Activated CD8-positive, alpha-beta memory T cell treated with anti-CD3 and anti-CD28 coated beads, Interleukin-2, amount 50 U/mL, for 24 hours (primary cell): Measurements from ENCODE around the gene STPG1.
A peak's percentile ranks its signal among the peaks of the same experiment; 100 is the strongest.
"Not testable (repeated sequence)": the region's sequence is repeated elsewhere in the genome, so short reads cannot be mapped to it uniquely, and the experiment has no call there.

Source experiments
- DNase-seq: peaks from one replicate; pipeline ENCODE4 v3.0.0-alpha.2; 2020; ENCODE audit errors: extremely low read depth

STPG1 gene

DNA sequence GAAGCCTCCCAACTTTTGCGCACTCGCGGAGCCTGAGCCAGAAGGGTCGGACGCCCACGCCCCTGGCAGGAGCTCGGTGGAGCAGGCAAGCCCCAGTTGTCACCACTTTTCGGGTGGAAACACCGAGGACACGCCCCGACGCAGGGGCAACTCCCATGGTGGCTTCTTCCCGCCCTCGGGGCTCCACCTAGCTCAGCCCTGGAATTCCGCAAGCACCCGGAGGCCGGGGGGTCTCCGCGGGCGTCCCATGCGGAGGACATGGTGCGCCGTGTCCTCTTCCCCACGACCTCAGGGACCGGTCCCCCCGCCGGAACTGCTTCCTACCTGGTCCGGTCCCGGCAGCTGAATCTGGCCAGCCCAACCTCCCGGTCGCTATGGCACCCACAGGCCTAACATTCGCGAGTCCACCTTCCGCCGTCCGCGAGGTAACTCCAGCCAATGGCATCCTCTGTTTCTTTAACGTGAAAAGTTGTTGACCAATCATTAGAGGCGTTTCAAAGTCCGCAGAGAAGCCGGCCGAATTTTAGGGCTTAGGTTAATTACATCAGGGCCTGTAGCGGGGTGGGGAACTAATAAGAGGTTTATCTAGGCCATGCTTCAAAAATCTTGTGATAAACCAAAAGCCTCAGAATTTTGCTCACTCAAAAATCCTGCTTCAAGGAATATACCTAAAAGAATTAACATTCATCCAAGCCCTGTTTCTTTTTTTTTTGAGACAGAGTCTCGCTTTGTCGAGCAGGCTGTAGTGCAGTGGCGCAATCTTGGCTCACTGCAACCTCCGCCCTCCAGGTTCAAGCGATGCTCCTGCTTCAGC lies at the start of gene STPG1:
Gene STPG1 (minus strand): TSS at position 433 of the 814 bp plus-strand sequence. CDS start 12,394 bp downstream, outside the sequence.
- DNase-seq: peak; percentile 37

- DNase-seq: not testable (repeated sequence)
These were observed 48.5 kb upstream of the STPG1 start for GRCh38 chr1:24462128-24462527.

DNA sequence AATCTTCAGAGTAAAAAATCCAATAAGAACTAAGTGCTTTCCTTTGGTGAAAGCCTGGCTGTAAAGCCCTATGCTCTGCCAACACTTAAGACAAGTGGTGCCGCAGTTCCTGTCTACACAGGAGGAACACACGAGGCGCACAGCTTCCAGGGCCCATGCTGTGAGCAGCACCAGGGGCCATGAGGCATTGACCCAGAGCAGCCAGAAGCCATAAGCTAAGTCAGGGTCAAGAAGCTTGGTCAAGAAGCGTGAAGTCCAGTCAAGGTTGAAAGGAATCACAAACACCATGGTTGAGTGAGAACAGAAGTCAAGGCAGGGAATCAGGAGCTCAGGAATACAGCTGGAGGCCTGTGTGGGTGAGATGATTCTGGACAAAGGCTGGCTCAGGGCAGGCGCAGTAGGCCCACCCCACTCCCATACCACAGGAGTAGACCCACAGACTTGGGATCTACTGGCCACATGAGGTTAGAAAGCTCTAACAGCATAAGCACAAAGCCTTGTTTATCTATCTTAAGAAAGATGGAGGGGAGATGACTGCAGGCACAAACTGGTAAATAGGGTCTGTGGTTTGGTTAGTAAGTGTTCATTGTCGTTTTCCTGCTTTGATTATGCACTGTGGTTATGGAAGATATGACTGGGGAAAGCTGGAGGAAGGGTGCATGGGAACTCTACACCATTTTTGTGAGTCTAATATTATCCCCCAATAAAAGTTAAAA lies 46.1 kb upstream of the STPG1 start:
- DNase-seq: no peak

- no peak for DNase-seq
These were observed 44.3 kb upstream of the STPG1 start for GRCh38 chr1:24457866-24458265.

DNA sequence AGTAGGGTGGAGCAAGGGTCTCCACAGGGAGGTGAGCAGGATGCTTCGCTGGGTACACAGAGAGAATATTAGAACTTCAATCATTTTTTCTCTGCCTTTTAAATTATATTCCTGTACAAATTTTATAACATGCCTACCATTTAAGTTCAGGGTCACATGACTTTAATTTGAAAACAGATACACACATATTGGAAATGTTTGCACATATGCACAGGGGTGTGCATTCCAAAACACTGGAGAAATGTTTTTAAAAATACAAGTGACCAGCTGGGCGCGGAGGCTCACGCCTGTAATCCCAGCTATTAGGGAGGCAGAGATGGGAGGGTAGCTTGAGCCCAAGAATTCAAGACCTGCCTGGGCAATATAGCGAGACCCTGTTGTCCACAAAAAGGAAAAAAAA lies 41.7 kb upstream of the STPG1 start:
- DNase-seq: no peak

- no peak for DNase-seq
These were observed 41.1 kb upstream of the STPG1 start for GRCh38 chr1:24454673-24455072.

DNA sequence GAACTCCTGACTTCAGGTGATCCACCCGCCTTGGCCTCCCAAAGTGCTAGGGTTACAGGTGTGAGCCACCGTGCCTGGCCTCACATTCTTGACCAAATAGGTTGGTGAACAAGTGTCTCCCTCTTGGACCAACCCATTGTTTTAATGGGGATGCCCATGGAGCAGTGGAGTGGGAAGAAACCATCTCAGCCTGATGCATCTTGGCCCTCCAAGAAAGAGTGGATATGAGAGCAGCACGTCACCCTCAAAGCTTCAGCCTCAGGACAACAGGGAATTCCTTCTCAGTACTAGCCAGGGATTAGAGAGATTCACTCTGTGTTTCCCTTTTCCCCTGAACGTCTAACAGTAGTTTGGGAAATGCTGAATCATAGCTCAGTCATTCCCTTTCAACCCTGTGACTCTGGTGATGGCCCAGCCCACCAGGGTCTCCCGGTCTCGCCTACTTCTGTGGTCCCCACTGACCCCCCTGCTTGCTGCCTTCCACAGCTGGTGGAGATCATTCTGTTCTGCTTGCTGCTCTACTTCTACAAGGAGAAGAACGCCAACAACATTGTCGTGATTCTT lies 39.4 kb upstream of the STPG1 start:
- no peak for DNase-seq

GRCh38 chr1:24451746-24452145 lies 38.2 kb upstream of the STPG1 start:
- no peak for DNase-seq

DNA sequence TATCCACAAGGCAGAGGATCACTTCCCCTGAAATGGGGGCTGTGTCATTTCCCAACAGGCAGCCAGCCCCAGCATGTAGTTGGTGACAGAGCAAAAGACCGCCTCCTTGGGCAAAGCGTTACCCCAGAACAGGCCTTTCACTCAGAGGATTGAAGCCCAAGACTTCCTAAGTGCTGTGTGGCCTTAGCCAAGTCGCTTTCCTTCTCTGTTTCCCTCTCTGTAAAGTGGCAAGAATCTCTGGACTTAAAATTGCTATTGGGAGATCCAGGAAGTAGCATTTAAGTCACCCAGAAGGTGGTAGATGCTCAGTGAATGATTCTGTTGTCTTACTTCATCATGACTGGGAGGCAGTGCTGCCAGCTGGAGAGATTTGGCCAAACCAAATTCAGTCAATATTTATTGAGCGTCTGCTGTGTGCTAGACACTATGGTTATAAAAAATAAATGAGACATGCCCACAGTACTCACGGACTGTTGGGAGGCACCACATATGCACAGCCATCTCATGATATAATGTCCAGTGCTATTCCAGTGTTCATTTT lies 37.3 kb upstream of the STPG1 start:
- DNase-seq: no peak

- no peak for DNase-seq
These were observed 36.7 kb upstream of the STPG1 start for GRCh38 chr1:24450316-24450715.

- not testable (repeated sequence) for DNase-seq
These were observed 32.9 kb upstream of the STPG1 start for GRCh38 chr1:24446446-24446845.

GRCh38 chr1:24443241-24443656 lies 29.7 kb upstream of the STPG1 start:
- DNase-seq: no peak

- DNase-seq: no peak
These were observed 29.2 kb upstream of the STPG1 start for GRCh38 chr1:24442764-24443163.

GRCh38 chr1:24441996-24442668 lies 28.6 kb upstream of the STPG1 start:
- no peak for DNase-seq

GRCh38 chr1:24441480-24441879 lies 27.9 kb upstream of the STPG1 start:
- DNase-seq: no peak

DNA sequence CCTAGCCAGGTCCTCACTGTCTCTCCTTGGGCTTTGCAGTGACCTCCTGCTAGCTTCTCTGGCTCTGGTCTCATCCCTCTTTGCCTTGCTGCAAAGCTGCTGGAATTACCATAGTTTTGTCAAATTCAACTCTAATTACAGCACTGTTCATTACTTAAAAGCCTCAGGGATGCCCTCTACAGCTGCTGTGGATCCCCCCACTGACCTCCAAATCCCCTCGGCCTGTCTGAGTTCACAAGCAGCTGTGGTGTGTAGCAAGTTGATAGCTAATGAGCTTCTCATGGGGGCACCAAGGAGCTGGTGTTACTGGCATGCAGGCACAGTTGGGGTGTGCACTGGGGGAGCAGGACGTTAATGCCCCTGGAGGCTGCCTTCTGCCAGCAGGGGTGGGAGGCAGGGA lies 26.9 kb upstream of the STPG1 start:
- DNase-seq: no peak

GRCh38 chr1:24438423-24438901 lies 24.9 kb upstream of the STPG1 start:
- DNase-seq: no peak

DNA sequence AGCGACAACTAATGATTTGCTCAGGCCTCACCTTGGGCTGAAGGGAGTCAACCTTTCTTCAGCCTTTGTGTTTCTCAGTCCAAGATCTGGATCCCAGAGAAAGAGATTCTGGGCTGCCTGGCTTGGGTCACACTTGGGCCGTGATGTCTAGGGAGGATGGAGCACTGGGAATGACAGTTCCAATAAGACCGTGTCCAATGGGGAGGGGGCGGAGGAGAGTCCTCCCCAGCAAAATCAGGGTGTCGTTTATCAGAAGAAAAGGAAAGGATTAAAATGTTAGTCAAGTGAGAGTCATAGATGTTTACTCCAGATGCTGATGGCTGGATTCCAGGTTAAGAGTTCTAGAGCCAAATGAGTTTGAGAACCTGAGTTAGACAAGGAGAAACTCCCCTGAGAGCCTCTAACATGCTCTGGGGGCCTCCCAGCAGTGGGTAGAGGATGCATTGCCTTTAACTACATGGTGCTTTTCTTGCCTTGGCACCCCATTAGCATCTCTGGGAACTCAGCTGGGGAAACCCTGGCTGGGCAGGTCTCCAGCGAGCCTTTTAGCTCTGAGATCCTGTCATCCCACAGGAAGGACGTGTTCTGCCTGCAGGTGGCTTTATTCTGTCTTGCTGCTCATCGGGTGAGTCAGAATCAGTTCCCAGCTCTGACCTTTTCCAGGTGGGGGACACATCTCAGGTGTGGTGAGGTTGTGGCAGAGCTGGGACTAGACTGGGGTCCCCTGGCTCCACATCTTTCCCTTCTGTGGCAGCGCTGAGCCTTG lies 24.2 kb upstream of the STPG1 start:
- no peak for DNase-seq

DNA sequence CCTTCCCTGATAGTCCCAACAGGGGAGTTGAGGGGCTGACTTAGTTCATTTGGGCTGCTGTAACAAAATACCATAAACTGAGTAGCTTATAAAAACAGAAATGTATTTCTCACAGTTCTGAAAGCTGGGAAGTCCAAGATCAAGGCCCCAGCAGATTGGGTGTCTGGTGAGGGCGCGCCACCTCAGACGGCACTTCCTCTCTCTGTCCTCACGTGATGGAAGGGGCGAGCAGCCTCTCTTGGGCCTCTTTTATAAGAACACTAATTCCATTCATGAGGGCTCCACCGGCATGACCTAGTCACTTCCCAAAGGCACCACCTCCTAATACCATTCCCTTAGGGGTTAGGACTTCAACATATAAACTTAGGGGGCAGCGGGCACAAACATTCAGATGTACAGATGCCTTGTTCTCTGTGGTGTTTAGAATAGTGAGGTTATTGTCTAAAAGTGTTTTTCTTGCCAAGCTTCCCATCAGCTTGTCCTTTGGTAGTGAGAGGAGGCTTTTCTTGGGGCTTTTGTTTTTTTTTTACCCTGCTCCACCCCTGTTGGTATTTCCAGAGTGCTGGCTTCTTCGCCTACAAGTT lies 22.3 kb upstream of the STPG1 start:
- no peak for DNase-seq

- DNase-seq: no peak
These were observed 13.9 kb upstream of the STPG1 start for GRCh38 chr1:24427545-24427862.
